A673 (cell line): ENCODE data around the gene CCDC183. TPM values are rescaled to one million over a fixed set of nuclear protein-coding genes. Genes with fewer than 3 reads are reported as not detected.

Source experiments
- BruUV-seq: library from RNA; stranded (reverse); fragments of 400-500 nt; replicated peaks from 2 replicates; lab custom pipeline; 2021; lab: Mats Ljungman, UMichigan
- CTCF ChIA-PET: fragments of 300-600 bp; sonication (Branson Sonifier 250); formaldehyde crosslinking; loops from one replicate; lab custom pipeline; 2022; ENCODE audit warnings: antibody characterized with exemption; lab: Charles Lee
- POLR2A ChIA-PET: fragments of 300-600 bp; sonication (Branson Sonifier 250); formaldehyde crosslinking; loops from one replicate; lab custom pipeline; 2022; ENCODE audit warnings: antibody characterized with exemption; ENCODE audit not compliant: low non-redundant PET; lab: Charles Lee
- DNase-seq: peaks from one replicate; pipeline ENCODE4 v3.0.0-alpha.2; 2015; ENCODE audit warnings: low spot score
- H3K27ac ChIP-seq: fragments of 200-600 bp; sonication (generic); 2 replicates; pipeline ENCODE4 v1.5.1; 2016; ENCODE audit warnings: mixed run types, low read depth, mild to moderate bottlenecking, mixed read lengths, antibody characterized with exemption, low read length; ENCODE audit not compliant: poor library complexity, severe bottlenecking
- H3K27me3 ChIP-seq: fragments of 200-600 bp; sonication (generic); replicated peaks from 2 replicates; pipeline ENCODE4 v1.6.1; 2017; ENCODE audit warnings: mixed run types, low read depth, mild to moderate bottlenecking, mixed read lengths, antibody characterized with exemption, low read length; ENCODE audit not compliant: insufficient read depth, poor library complexity
- H3K36me3 ChIP-seq: fragments of 200-600 bp; sonication (generic); 2 replicates; pipeline ENCODE4 v1.6.1; 2016; ENCODE audit warnings: mixed run types, mild to moderate bottlenecking, mixed read lengths, antibody characterized with exemption, low read length; ENCODE audit not compliant: insufficient read depth, poor library complexity, severe bottlenecking
- H3K4me1 ChIP-seq: fragments of 200-600 bp; sonication (generic); 2 replicates; pipeline ENCODE4 v1.6.1; 2017; ENCODE audit warnings: mixed run types, mild to moderate bottlenecking, mixed read lengths, antibody characterized with exemption, low read length; ENCODE audit not compliant: insufficient read depth, poor library complexity, severe bottlenecking
- H3K4me3 ChIP-seq: fragments of 200-600 bp; sonication (generic); 2 replicates; pipeline ENCODE4 v1.5.1; 2016; ENCODE audit warnings: low read depth, mixed run types, mild to moderate bottlenecking, mixed read lengths, low read length; ENCODE audit not compliant: poor library complexity, severe bottlenecking
- H3K9me3 ChIP-seq: fragments of 200-600 bp; sonication (generic); 2 replicates; pipeline ENCODE4 v1.6.1; 2016; ENCODE audit warnings: mixed run types, low read depth, mild to moderate bottlenecking, mixed read lengths, antibody characterized with exemption, low read length; ENCODE audit not compliant: poor library complexity, severe bottlenecking
- EZH2 ChIP-seq: fragments of 200-600 bp; sonication (generic); IDR thresholded peaks from 2 replicates; pipeline ENCODE4 v1.6.1; 2017; ENCODE audit warnings: borderline replicate concordance, low read depth, mild to moderate bottlenecking, mixed read lengths, antibody characterized with exemption, low read length; ENCODE audit not compliant: poor library complexity, severe bottlenecking
- intact Hi-C: fragments of 100-400 bp; cut with micrococcal nuclease; formaldehyde crosslinking; loops from one replicate; pipeline ENCODE4 v1.10.0; 2022; ENCODE audit not compliant: unreplicated experiment
- total RNA-seq: library from RNA; stranded (reverse); gene quantifications from 2 replicates; pipeline ENCODE4 v1.2.3, GENCODE V29; 2021
- TF ChIP-seq, protein P1 (sequence below): fragments of 300-800, 200-600 bp; sonication (generic); conservative IDR thresholded peaks from 2 replicates; pipeline ENCODE4 v1.5.1; 2017; ENCODE audit warnings: low read depth, mild to moderate bottlenecking, antibody characterized with exemption, low read length, moderate library complexity, mixed read lengths

The CCDC183 gene
- total RNA-seq, 1 experiment from 2014 or later: not detected

DNA sequence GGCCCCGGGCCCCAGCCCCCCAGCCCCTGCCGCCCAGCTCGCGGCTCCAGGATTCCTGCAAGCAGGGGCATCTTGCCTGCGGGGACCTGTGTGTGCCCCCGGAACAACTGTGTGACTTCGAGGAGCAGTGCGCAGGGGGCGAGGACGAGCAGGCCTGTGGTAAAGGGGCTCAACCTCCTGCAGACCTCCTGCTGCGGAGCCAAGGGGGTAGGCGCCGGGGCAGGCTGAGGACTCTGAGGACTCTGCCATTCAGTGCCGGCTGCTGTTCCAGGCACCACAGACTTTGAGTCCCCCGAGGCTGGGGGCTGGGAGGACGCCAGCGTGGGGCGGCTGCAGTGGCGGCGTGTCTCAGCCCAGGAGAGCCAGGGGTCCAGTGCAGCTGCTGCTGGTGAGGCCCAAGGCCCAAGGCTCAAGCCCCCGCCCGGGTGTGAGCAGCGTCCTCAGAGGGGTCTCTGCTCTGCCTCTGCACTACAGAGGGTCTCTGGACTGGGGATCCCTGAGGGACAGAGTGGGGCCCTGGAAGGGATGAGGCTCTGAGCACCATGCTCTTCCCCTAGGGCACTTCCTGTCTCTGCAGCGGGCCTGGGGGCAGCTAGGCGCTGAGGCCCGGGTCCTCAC is 59.4 kb downstream of the CCDC183 start:
- Histone ChIP-seq H3K36me3 (peaks cover 2% of the 10 kb centered on the region), H3K9me3 (no peaks in the 10 kb centered on the region), H3K4me3 (no peak overlapping the region), H3K27me3 (no peaks in the 10 kb centered on the region), H3K4me1 (no peaks in the 10 kb centered on the region), H3K27ac (no peak overlapping the region)
- TF ChIP-seq, protein P1, sequence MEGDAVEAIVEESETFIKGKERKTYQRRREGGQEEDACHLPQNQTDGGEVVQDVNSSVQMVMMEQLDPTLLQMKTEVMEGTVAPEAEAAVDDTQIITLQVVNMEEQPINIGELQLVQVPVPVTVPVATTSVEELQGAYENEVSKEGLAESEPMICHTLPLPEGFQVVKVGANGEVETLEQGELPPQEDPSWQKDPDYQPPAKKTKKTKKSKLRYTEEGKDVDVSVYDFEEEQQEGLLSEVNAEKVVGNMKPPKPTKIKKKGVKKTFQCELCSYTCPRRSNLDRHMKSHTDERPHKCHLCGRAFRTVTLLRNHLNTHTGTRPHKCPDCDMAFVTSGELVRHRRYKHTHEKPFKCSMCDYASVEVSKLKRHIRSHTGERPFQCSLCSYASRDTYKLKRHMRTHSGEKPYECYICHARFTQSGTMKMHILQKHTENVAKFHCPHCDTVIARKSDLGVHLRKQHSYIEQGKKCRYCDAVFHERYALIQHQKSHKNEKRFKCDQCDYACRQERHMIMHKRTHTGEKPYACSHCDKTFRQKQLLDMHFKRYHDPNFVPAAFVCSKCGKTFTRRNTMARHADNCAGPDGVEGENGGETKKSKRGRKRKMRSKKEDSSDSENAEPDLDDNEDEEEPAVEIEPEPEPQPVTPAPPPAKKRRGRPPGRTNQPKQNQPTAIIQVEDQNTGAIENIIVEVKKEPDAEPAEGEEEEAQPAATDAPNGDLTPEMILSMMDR: no peak
- TF ChIP-seq EZH2: no peak
- ChIA-PET CTCF (no interaction called here), POLR2A (no interaction called here)
- intact Hi-C loops: no loop called here
- DNase-seq: no peak
- BruUV-seq: no TSS peak

DNA sequence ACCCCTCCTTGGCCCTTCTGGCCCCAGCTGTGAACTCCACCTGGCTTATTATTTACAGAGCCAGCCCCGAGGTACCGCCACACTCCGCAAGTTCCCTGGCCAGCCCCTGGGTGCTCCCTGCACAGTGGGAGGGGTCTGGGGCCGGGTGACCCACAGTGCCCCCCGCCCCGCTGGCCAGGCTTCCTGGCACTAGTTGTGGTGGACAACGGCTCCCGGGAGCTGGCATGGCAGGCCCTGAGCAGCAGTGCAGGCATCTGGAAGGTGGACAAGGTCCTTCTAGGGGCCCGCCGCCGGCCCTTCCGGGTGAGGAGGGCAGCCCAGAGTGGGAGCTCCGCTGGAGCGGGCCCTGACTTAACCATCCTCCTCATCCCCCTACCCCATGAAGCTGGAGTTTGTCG is 59.9 kb downstream of the CCDC183 start:
- CTCF ChIA-PET: no interaction called here
- Histone ChIP-seq H3K27me3 (no peaks in the 10 kb centered on the region), H3K27ac (no peak overlapping the region), H3K4me3 (no peak overlapping the region), H3K4me1 (no peaks in the 10 kb centered on the region), H3K9me3 (no peaks in the 10 kb centered on the region), H3K36me3 (peaks cover 7% of the 10 kb centered on the region)
- no TSS peak for BruUV-seq
- no peak for TF ChIP-seq EZH2
- POLR2A ChIA-PET: interaction anchor here (0.5 kb wide), 1 partner anchor 9 kb away, joined by 8 read pairs; no protein-coding TSS in a partner anchor
- intact Hi-C loops: no loop called here
- DNase-seq: no peak

DNA sequence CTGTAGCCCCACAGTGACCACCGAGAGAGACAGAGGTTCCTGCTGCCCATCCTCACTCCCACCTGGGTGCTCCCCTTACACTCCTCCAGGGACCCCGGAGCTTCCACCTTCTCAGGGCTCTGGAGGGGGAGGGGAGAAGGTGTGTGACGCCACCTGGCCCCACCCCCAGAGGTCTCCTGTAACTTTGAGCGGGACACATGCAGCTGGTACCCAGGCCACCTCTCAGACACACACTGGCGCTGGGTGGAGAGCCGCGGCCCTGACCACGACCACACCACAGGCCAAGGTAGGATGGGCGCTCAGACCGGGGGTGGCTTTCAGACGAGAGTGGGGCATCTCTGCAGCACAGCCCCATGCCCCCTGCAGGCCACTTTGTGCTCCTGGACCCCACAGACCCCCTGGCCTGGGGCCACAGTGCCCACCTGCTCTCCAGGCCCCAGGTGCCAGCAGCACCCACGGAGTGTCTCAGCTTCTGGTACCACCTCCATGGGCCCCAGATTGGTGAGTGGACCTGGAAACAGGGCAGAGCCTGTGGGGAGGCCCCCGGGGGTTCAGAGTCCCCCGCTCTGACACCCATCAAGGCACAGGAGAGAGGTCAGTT is 60.5 kb downstream of the CCDC183 start:
- H3K36me3 ChIP-seq: peaks cover 10% of the 10 kb centered on the region
- DNase-seq: no peak
- TF ChIP-seq EZH2: no peak
- TF ChIP-seq, protein P1: 0 out of 2 replicates have a peak, but pooled peaks have one; percentile 12

More for the DNA sequence above, 60.5 kb downstream of the CCDC183 start:
- POLR2A ChIA-PET: interaction anchor here (0.5 to 0.6 kb wide), 2 partner anchors 9 to 18 kb away, joined by 5 to 8 read pairs; no protein-coding TSS in a partner anchor
- Histone ChIP-seq H3K4me1 (no peaks in the 10 kb centered on the region), H3K27ac (no peak overlapping the region), H3K4me3 (no peak overlapping the region), H3K9me3 (no peaks in the 10 kb centered on the region), H3K27me3 (no peaks in the 10 kb centered on the region)
- no TSS peak for BruUV-seq
- intact Hi-C loops: no loop called here
- CTCF ChIA-PET: no interaction called here
